ENCODE measurements around the gene STK32A.

STK32A gene

DNA sequence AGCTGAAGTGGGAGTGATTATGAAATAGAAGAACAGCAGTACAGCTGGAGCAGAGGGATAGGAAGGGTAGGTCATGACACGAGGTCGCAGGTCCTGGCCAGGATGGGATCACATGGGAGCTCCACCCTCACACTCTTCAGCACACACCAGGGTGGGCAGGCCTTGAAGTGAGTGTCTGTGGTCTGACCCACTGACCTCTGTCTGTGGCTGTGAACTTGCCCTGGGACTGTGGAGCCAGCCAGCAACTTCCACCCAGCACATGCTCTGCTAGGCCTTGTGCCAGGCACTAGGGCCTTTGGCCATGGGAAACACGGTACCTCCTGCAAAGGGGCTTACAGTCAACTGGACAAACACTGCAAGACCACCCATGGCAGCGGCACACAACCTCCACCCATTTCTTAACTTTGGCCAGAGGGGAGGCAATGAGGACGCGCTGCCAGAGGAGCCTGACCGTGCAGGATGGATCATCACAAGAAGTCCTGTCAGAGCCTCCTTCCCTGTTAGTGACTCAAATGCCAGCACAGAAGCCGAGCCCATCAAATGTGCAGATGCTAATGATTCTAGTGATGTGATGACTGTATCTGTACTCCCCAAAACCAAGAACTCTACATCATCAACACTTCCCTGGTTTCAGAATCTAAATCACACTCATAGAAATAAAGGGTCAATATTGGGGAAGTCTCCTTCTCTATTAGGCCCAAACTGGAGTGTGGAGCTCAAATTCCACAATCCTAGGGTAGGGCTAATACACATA lies 161.4 kb downstream of the STK32A start:
- no peak for DNase-seq

DNA sequence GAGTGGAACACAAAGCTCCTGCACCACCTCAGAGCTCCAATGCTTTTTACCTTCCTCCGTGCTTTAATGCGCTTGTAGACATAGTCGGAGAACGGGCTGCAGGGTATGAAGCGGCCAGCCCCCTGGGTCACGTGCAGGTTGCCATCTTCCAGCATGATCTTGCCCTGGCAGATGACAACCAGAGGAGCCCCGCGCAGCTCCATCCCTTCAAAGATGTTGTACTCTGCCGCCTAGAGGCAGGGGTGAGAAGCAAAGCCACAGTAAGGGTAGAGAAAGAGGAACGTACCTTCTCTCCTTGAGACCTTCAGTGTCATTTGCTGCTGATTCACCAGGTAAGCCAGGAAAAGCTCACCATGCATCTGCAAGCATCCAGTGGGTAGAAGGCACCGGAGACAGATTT lies 162.8 kb downstream of the STK32A start:
- DNase-seq: no peak

DNA sequence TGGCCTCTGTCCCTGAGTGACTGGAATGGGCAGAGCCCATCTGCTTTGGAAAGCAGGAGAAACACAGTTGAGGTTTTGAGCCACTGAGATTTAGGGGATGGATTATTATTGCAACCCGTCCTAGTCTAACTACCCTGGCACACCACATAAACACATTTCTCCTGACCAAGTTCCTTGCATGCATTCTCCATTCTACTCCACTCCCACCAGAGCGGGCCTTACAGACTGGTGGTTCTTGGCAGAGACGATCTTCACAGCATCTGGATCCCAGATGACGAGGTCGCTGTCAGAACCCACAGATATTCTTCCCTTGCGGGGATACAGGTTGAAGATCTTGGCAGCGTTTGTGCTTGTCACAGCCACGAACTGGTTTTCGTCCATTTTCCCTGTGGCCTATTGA lies 164.0 kb downstream of the STK32A start:
- DNase-seq: no peak

DNA sequence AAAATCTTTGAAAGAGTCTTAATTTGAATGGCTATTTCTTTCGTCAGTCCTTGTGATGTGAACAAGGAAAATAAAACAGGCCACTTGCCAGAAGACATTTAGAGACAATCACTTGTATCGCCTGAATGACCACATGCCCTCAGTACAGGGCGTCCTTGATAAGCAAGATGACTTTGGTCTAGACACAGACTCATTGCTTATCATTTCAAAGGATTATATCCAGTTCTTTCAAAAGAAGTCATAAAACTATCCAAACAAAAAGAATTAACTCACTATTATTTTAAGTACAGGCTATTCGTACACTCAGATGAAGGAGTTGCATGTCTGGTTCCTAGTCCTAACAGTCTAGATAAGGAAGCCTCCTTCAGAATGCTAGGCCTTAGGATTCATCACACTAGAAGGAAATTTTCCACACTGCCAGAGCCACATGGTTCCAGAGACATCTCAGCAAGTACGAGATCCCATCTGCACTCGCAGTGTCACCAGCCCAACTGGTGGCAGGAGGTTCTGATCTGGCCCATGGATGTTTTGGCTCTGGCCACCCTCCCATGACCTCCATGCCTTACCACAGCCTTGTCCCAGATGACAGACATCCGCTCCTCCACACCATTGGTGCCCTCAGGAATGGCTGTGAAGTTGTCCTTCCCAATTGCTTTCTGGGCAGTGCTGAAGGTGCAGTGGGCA lies 165.4 kb downstream of the STK32A start:
- no peak for DNase-seq

GRCh38 chr5:147400881-147401280 lies 166.1 kb downstream of the STK32A start:
- no peak for DNase-seq

DNA sequence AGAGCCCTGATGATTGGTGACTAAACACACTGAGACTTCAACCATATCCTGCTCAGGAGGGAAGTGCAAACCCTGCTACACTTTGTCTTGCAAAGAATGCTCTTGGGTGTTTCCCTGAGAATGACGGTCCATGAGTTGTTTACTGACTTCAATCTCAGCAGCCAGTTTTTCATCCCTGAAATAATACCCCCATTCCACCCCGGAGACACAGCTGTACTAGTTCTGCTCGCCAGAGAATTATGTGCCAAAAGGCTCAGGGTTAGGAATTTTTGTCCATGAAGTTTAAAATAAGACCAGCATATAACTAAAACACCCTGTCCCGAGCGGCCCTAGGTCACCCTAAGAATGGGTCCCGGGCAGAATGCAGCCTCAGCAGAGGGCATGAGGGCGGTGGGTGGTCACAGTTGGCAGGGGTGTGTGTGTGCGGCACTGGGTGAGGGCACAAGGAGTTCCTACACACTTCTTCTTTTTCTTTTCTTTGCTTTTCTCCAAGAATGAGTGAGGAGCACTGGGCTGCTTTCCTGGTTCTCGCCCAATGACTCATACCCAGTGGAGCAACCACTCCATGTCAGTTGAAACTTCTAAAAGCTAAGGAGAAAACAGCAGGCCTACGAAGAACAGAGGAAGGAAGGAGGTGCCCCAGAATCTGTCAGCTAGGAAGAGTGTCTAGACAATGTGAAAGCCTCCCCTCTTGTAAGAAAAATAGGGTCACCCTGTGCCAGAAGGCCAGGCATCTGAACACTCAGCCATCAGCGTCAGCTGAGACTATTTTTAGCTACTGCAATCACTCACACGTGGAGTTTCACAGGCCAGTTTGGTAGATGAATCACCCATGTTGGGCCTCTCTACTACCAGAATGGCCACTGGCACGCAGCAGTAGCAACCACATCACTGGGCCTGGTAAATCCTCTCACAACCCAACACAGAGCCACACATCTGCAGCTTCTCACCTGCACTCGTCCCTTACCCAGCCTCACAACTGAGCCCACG lies 169.1 kb downstream of the STK32A start:
- DNase-seq: peak; percentile 68

- DNase-seq: no peak
Observed at GRCh38 chr5:147404706-147405105, 169.9 kb downstream of the STK32A start.

DNA sequence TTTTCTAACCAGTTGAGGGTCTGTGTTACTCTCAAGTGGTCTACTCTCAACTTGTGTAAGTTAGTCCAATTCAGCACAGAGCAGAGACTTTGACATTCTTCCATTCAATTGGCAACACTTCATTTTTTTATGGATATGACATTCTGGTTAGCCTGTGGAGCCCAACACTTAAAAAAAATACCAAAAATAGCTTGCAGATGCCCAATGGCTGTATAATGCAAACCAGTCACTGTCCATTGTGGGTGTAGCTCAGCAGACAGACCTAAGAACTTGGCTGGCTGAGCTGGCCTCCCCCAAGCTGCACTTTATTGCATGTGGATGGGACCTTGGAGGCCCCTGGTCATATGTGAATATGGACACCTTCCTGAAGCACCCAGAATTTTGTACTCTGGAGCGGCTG lies 171.8 kb downstream of the STK32A start:
- DNase-seq: no peak

GRCh38 chr5:147407094-147407681 lies 172.4 kb downstream of the STK32A start:
- no peak for DNase-seq

DNA sequence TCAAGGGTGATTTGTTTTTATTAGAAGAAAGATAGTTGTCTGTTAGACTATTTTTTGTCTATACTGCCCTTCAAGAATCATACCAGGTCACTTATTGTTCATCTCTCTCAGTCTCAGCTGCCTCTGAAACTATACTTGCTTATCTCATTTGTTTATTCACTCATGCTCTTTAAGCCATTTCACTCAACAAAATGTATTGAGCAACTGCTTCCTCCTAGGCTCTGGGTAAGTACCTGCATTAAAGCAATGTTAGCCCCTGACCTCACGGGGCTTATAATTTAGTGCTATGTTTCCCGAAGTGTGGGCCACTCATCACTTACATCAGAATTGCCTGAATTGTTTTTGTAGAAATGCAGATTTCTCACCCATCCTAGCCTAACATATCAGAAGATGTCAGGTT lies 174.2 kb downstream of the STK32A start:
- DNase-seq: no peak

DNA sequence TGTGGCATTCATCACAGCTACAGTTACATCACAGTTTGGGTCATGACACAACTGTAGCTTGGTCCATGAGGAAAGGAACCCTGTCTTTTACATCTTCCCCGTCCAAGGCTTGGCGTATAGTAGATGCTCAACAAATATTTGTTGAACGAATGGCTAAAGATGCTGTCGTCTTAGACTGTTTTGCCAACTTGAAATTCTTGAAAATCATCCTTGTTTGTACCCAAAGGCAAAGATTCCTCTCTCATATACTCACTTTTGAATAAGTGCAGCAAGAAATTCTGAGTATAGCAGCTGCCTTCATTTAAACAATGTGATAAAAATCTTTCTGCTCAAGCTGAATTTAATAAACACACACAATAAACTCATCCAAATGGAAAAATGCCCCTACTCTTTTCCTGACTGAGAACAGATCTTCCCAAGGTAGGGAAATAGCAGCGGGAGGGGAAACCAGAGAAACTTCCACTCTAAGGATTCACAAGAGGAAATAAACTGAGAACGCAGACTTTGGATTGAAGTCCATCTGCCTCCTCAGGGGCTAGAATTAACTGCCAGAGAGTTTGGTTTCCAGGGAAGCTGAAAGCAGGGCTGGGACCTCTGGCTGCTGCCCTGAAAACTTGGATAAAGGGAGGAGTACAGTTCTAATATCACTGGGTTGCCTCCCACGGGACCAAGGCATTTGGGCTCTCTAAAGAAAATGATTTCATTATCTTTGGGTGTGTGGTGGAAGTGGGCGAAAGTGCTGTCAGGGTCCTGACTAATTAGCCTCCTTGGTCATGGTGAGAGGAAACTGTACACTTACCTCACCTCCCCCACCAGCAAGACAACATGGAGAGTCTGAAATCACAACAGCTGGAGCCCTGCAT lies 175.9 kb downstream of the STK32A start:
- no peak for DNase-seq

DNA sequence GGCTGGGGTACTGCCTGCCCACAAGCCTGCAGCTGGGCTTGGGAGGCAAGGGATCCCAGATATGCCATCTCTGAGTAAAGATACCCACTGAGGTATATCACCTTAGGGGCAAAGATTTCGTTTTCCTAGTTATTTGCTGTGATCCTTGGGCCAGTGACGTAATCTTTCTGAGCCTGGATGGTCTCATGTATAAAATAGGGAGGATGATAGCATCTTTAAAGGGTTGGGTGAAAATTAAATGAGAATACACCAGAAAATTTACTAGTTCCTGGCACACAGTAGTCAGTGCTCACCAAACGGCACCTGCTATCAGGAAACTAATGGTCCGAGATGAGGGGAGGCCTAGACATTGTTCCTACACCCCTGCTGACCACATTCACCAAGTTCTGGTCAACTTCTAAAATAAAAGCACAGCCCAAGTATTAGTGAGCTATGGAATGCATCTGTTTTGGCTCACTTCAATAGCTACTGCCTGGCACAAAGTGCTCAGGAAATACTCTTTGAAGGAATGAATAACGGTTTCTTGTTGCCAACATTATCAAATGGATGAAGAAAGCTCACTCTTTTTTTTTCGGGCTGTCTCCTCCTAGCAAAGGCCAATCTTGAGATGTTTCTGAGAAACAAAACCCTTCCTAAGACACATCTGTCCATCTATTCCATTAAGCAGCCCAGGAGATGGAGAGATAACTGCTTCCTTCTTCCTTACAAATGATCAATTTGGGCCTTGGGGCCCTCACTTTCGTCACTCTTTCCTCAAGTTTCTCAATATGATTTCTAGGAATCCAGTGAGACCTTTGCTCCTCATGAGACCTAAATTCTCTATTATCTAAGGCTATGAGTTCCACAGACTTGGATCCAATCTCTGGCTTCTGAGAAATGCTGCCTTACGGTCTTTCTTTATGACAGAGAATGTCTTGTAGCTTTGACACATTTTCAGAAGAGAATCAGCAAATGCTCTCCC lies 176.8 kb downstream of the STK32A start:
- DNase-seq: no peak

DNA sequence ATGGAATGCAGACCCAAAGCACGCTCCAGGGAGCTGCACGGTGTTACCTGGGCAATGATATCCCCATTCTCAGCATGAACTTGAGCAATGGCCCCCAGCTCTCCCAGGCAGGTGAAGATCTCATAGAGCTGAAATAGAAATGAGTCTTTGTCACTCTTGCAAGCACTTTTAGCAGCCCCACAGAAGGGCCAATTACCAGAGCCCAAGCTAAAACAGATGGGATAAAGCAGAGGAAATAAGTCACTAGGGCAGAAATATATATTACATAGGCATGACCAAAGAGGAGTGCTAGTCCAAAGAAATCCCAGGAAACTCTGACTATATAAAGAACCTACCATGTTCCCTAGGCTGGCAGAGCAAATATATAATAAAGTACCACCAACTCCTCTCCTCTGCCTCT lies 177.7 kb downstream of the STK32A start:
- no peak for DNase-seq

DNA sequence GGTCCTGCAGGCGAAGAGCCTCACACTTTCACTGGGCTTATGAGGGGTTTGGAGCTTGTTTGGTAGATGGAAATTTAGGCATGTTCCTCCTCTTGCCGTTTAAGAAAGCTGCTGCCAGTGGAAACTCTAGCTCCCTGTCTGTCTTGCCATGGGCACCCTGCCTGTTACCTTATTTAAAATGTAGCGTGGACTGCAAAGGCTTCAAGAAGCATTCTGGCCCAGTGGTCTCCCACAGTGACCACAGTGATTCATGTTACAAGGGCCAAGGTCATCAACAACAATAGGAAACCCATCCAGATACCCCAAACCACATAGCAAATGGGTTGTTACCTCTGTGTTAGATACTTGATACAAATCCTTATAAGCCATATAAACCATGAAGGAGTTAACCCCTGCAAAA lies 178.4 kb downstream of the STK32A start:
- no peak for DNase-seq

DNA sequence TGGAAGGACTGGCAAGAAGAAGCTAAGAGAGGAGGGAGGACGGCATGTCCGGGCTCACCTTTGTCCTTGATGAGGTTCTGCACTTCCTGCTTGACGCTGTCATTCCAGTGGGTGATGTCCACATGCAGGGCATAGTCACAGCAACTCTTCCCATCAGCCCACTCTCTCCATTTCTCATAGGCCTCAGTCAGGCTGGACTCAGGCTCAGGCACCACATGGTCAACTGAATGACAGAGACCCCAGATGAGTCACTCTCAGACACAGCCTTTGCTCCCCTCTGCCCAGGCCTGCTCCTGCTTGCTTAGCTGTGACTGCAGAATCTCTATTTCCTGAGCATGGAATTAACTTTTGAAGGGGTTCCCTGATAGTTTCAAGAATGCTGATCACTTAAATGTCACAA lies 180.8 kb downstream of the STK32A start:
- DNase-seq: no peak

DNA sequence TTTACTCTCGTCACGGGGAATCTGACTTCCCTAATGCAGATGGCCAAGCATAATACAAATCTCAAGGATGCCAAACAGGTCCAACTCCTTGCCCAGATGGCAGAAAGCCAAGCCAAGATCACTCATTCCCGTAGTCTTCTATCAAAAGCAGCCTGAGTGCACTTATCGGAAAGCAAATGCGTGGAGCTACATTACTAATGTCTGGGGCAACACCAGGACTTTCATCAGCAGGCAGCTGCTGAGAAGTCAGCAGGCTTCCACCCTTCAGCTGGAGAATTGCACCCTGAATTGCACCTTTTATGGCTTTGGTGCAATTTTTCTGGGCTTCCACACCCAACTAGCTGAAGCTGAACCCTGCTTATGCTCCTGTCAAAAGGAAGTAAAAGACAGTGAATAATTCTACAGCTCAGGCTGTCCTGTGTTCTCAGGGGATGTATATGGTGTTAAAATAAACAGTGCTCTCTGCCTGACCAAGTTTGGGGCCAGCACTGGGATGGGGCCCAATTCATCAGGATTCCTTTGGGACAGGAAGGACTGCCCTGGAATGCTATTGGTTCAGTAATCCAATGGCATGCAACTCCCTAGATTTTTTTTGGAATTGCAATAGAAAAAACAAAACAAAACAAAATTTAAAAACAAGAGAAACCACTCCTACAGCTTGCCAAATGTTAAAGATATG lies 182.4 kb downstream of the STK32A start:
- no peak for DNase-seq

DNA sequence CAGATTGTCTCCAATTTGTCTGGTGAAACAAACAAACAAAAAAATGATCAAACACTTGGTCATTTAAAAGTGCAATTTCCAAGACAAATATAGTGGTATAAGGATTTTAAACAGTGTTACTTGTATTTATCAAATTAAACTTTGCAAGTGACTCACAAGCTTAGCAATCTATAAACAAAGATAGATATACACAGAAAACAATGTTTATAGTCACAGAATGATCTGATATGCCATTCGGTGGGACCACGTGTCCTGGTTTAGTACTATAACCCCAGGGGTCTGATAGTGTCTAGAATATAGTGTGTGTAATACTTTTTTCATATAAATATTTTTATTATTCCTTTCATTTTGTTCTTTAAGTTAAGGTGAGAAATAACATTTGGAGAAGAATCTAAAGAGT lies 183.8 kb downstream of the STK32A start:
- no peak for DNase-seq

GRCh38 chr5:147426640-147427327 lies 192.0 kb downstream of the STK32A start:
- no peak for DNase-seq

All from NK-92 treated with Interleukin-12 subunit alpha and Interleukin-12 subunit beta, amount 100 ng/mL, for 24 hours (cell line).